ENCODE results near the gene MTHFS.

Gene MTHFS

GRCh38 chr15:79824136-79824701 lies 72.6 kb downstream of the MTHFS start:
- no peak for DNase-seq (ENCODE audit: low read depth in 2 of 2, low spot score in 1 of 2)

GRCh38 chr15:79820820-79821219 lies 76.0 kb downstream of the MTHFS start:
- no peak for DNase-seq (ENCODE audit: low read depth in 2 of 2, low spot score in 1 of 2)

GRCh38 chr15:79820176-79820575 lies 76.6 kb downstream of the MTHFS start:
- DNase-seq (ENCODE audit: low read depth in 2 of 2, low spot score in 1 of 2) = no peak

- DNase-seq (ENCODE audit: low read depth in 2 of 2, low spot score in 1 of 2) = no peak
Observed at GRCh38 chr15:79816571-79816970, 80.2 kb downstream of the MTHFS start.

- no peak for DNase-seq (ENCODE audit: low read depth in 2 of 2, low spot score in 1 of 2)
Observed at GRCh38 chr15:79815468-79815867, 81.3 kb downstream of the MTHFS start.

GRCh38 chr15:79812541-79812940 lies 84.3 kb downstream of the MTHFS start:
- DNase-seq (ENCODE audit: low read depth in 2 of 2, low spot score in 1 of 2) = no peak

- DNase-seq (ENCODE audit: low read depth in 2 of 2, low spot score in 1 of 2) = no peak
Observed at GRCh38 chr15:79811406-79812405, 85.1 kb downstream of the MTHFS start.

GRCh38 chr15:79804838-79805237 lies 92.0 kb downstream of the MTHFS start:
- no peak for DNase-seq (ENCODE audit: low read depth in 2 of 2, low spot score in 1 of 2)

GRCh38 chr15:79798311-79798710 lies 98.5 kb downstream of the MTHFS start:
- DNase-seq (ENCODE audit: low read depth in 2 of 2, low spot score in 1 of 2) = no peak
